SKM-1 treated with dmso at 0.1 percent for 144 hours (cell line): ENCODE data around the gene DYNLRB1.

Experiments
- DNase-seq: peaks from one replicate; lab custom pipeline; 2025; ENCODE audit not compliant: unreplicated experiment; lab: John Stamatoyannopoulos, UW

The DYNLRB1 gene

GRCh38 chr20:34577061-34577460 is 60.8 kb downstream of the DYNLRB1 start:
- DNase-seq = no peak

GRCh38 chr20:34578025-34578424 is 61.8 kb downstream of the DYNLRB1 start:
- DNase-seq = no peak

GRCh38 chr20:34578521-34578920 is 62.3 kb downstream of the DYNLRB1 start:
- DNase-seq = no peak

GRCh38 chr20:34579191-34579978 is 63.2 kb downstream of the DYNLRB1 start:
- no peak for DNase-seq

GRCh38 chr20:34579979-34580940 is 64.0 kb downstream of the DYNLRB1 start:
- no peak for DNase-seq

GRCh38 chr20:34581341-34582184 is 65.3 kb downstream of the DYNLRB1 start:
- no peak for DNase-seq

- DNase-seq = no peak
Observed at GRCh38 chr20:34582221-34582620, 66.0 kb downstream of the DYNLRB1 start.

- no peak for DNase-seq
Observed at GRCh38 chr20:34582911-34583310, 66.7 kb downstream of the DYNLRB1 start.

GRCh38 chr20:34583544-34583943 is 67.3 kb downstream of the DYNLRB1 start:
- DNase-seq = no peak

GRCh38 chr20:34585019-34585418 is 68.8 kb downstream of the DYNLRB1 start:
- no peak for DNase-seq

GRCh38 chr20:34586488-34587163 is 70.4 kb downstream of the DYNLRB1 start:
- no peak for DNase-seq
